ENCODE data around the gene ELL2. TPM values are rescaled to one million over a fixed set of nuclear protein-coding genes. Genes with fewer than 3 reads are reported as not detected.

The ELL2 gene
- total RNA-seq, 1 donor from 2014 or later = 118 TPM

- H3K79me2 ChIP-seq (ENCODE audit: insufficient read depth, low read length) = peaks cover 96% of the 10 kb centered on the region
- peaks cover 3% of the 10 kb centered on the region for H3K36me3 ChIP-seq (ENCODE audit: insufficient read depth, low read length)
- Mint-ChIP-seq H3K4me1 (ENCODE audit: low read depth, unreplicated experiment) (peaks cover 54% of the 10 kb centered on the region), H3K27ac (ENCODE audit: unreplicated experiment) (no peak overlapping the region), H3K36me3 (ENCODE audit: low read depth, unreplicated experiment) (peaks cover 2% of the 10 kb centered on the region), H3K27me3 (ENCODE audit: low read depth, unreplicated experiment) (no peaks in the 10 kb centered on the region), H3K9me3 (ENCODE audit: unreplicated experiment) (no peaks in the 10 kb centered on the region), H3K4me3 (ENCODE audit: unreplicated experiment) (no peak overlapping the region)
- no peak overlapping the region for H3K27ac ChIP-seq (ENCODE audit: low read depth, low read length)
- H3K9me3 ChIP-seq (ENCODE audit: insufficient read depth, low read depth, low read length) = no peaks in the 10 kb centered on the region
- DNase-seq (ENCODE audit: low read depth) (no peak), FAIRE-seq (no peak)
- no peak overlapping the region for H3K4me2 ChIP-seq (ENCODE audit: low read length)
- H3K4me3 ChIP-seq (ENCODE audit: insufficient read depth, low read depth, low read length) = no peak overlapping the region
- H2AFZ ChIP-seq (ENCODE audit: low read depth, low read length) = no peak overlapping the region
- H3K4me1 ChIP-seq (ENCODE audit: insufficient read depth, low read length) = no peaks in the 10 kb centered on the region
- H3K27me3 ChIP-seq (ENCODE audit: insufficient read depth, low read length) = no peaks in the 10 kb centered on the region
- no peak for TF ChIP-seq CTCF (IDR thresholded peaks at IDR 0.05; ENCODE audit: insufficient read depth, low read depth, low read length)
- TF ChIP-seq EZH2 (IDR thresholded peaks at IDR 0.05; ENCODE audit: insufficient read depth, low read length) = no peak
- H3K9ac ChIP-seq (ENCODE audit: low read length) = no peak overlapping the region
- H4K20me1 ChIP-seq (ENCODE audit: insufficient read depth, low read length) = peaks cover 53% of the 10 kb centered on the region
Measured at GRCh38 chr5:95936812-95937397, 24.7 kb downstream of the ELL2 start.

DNA sequence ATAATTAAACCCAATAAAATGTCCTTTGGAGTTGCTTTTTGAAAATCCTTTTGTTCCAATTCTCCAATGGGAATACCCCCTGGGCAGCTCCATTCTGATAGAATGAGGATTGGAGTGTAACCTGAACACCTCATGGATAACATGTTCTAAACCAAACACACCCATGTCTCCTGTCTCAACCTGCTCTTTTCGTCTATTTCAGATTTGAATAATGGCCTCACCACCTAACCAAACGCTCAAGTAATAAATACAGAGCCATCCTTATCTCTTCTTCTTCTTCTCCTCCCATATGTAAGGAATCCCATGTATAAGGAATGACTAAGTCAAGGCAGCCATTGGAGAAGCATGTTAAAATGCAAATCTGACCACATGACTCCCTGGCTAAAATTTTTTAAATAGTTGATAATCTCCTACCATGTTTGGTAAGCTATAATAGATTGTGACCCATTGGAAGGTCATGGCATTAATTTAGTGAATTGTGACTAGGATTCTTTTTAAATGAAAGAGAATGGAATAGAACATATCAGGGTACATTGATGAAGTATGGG lies 26.0 kb downstream of the ELL2 start:
- H3K4me1 Mint-ChIP-seq (ENCODE audit: low read depth, unreplicated experiment) = peaks cover 48% of the 10 kb centered on the region

More for the DNA sequence above, 26.0 kb downstream of the ELL2 start:
- H3K4me2 ChIP-seq (ENCODE audit: low read length) = no peak overlapping the region
- Mint-ChIP-seq H3K4me3 (ENCODE audit: unreplicated experiment) (no peak overlapping the region), H3K27me3 (ENCODE audit: low read depth, unreplicated experiment) (no peaks in the 10 kb centered on the region), H3K36me3 (ENCODE audit: low read depth, unreplicated experiment) (peaks cover 2% of the 10 kb centered on the region), H3K9me3 (ENCODE audit: unreplicated experiment) (no peaks in the 10 kb centered on the region), H3K27ac (ENCODE audit: unreplicated experiment) (no peak overlapping the region)
- no peaks in the 10 kb centered on the region for H3K9me3 ChIP-seq (ENCODE audit: insufficient read depth, low read depth, low read length)
- H3K4me1 ChIP-seq (ENCODE audit: insufficient read depth, low read length) = peaks cover 3% of the 10 kb centered on the region
- no peaks in the 10 kb centered on the region for H3K27me3 ChIP-seq (ENCODE audit: insufficient read depth, low read length)
- TF ChIP-seq CTCF (IDR thresholded peaks at IDR 0.05; ENCODE audit: insufficient read depth, low read depth, low read length) (no peak), EZH2 (IDR thresholded peaks at IDR 0.05; ENCODE audit: insufficient read depth, low read length) (no peak)
- no peak overlapping the region for H3K9ac ChIP-seq (ENCODE audit: low read length)
- FAIRE-seq (no peak), DNase-seq (ENCODE audit: low read depth) (peak; percentile 63)
- H4K20me1 ChIP-seq (ENCODE audit: insufficient read depth, low read length) = peaks cover 40% of the 10 kb centered on the region
- H3K27ac ChIP-seq (ENCODE audit: low read depth, low read length) = no peak overlapping the region
- H2AFZ ChIP-seq (ENCODE audit: low read depth, low read length) = no peak overlapping the region
- H3K36me3 ChIP-seq (ENCODE audit: insufficient read depth, low read length) = peaks cover 8% of the 10 kb centered on the region
- H3K4me3 ChIP-seq (ENCODE audit: insufficient read depth, low read depth, low read length) = no peak overlapping the region
- H3K79me2 ChIP-seq (ENCODE audit: insufficient read depth, low read length) = peaks cover 95% of the 10 kb centered on the region

Measured in astrocyte (in vitro differentiated cells and primary cell).